ENCODE results near the gene FAM117B.
A peak's percentile ranks its signal among the peaks of the same experiment; 100 is the strongest.
"Not testable (repeated sequence)": the region's sequence is repeated elsewhere in the genome, so short reads cannot be mapped to it uniquely, and the experiment has no call there.

FAM117B gene

GRCh38 chr2:202695166-202695565 is 60.4 kb downstream of the FAM117B start:
- Mint-ChIP-seq H3K4me1 (ENCODE audit: low read depth) (peaks cover 15% of the 10 kb centered on the region), H3K27me3 (ENCODE audit: low read depth) (no peaks in the 10 kb centered on the region), H3K9me3 (peaks cover 4% of the 10 kb centered on the region), H3K4me3 (no peak overlapping the region), H3K27ac (no peak overlapping the region), H3K36me3 (ENCODE audit: low read depth) (peaks cover 16% of the 10 kb centered on the region)
- no peak for DNase-seq (ENCODE audit: low spot score)

GRCh38 chr2:202700075-202700901 is 65.5 kb downstream of the FAM117B start:
- peaks cover 30% of the 10 kb centered on the region for H3K4me1 Mint-ChIP-seq (ENCODE audit: low read depth)
- DNase-seq (ENCODE audit: low spot score) = peak; percentile 24
- H3K4me3 Mint-ChIP-seq = peak overlapping the region; percentile 64
- peaks cover 19% of the 10 kb centered on the region for H3K36me3 Mint-ChIP-seq (ENCODE audit: low read depth)
- peaks cover 10% of the 10 kb centered on the region for H3K9me3 Mint-ChIP-seq
- peak overlapping the region; percentile 92 for H3K27ac Mint-ChIP-seq
- H3K27me3 Mint-ChIP-seq (ENCODE audit: low read depth) = no peaks in the 10 kb centered on the region

- Mint-ChIP-seq H3K9me3 (peaks cover 10% of the 10 kb centered on the region), H3K27me3 (ENCODE audit: low read depth) (no peaks in the 10 kb centered on the region), H3K36me3 (ENCODE audit: low read depth) (peaks cover 11% of the 10 kb centered on the region), H3K4me1 (ENCODE audit: low read depth) (peaks cover 39% of the 10 kb centered on the region), H3K4me3 (no peak overlapping the region), H3K27ac (peak overlapping the region; percentile 76)
- DNase-seq (ENCODE audit: low spot score) = no peak
These were observed 68.3 kb downstream of the FAM117B start for GRCh38 chr2:202703091-202703490.

GRCh38 chr2:202704248-202704647 is 69.5 kb downstream of the FAM117B start:
- DNase-seq (ENCODE audit: low spot score) = no peak
- no peak overlapping the region for H3K4me3 Mint-ChIP-seq
- no peak overlapping the region for H3K27ac Mint-ChIP-seq
- peaks cover 39% of the 10 kb centered on the region for H3K4me1 Mint-ChIP-seq (ENCODE audit: low read depth)
- peaks cover 16% of the 10 kb centered on the region for H3K36me3 Mint-ChIP-seq (ENCODE audit: low read depth)
- H3K27me3 Mint-ChIP-seq (ENCODE audit: low read depth) = no peaks in the 10 kb centered on the region
- peaks cover 10% of the 10 kb centered on the region for H3K9me3 Mint-ChIP-seq

- Mint-ChIP-seq H3K4me3 (peak overlapping the region; percentile 47), H3K27ac (peak overlapping the region; percentile 43), H3K36me3 (ENCODE audit: low read depth) (peaks cover 12% of the 10 kb centered on the region)
These were observed 70.8 kb downstream of the FAM117B start for GRCh38 chr2:202705446-202706020.

GRCh38 chr2:202714971-202715935 is 80.5 kb downstream of the FAM117B start:
- not testable (repeated sequence) for H3K4me3 Mint-ChIP-seq; DNase-seq (ENCODE audit: low spot score); H3K27me3 Mint-ChIP-seq (ENCODE audit: low read depth); H3K27ac Mint-ChIP-seq; H3K4me1 Mint-ChIP-seq (ENCODE audit: low read depth)
- peaks cover 37% of the 10 kb centered on the region for H3K36me3 Mint-ChIP-seq (ENCODE audit: low read depth)
- H3K9me3 Mint-ChIP-seq = peaks cover 44% of the 10 kb centered on the region

More at GRCh38 chr2:202705446-202706020, 70.8 kb downstream of the FAM117B start:
- Mint-ChIP-seq H3K27me3 (ENCODE audit: low read depth) (no peaks in the 10 kb centered on the region), H3K9me3 (peaks cover 7% of the 10 kb centered on the region), H3K4me1 (ENCODE audit: low read depth) (peaks cover 30% of the 10 kb centered on the region)
- no peak for DNase-seq (ENCODE audit: low spot score)

GRCh38 chr2:202716114-202716718 is 81.4 kb downstream of the FAM117B start:
- Mint-ChIP-seq H3K27me3 (ENCODE audit: low read depth) (no peaks in the 10 kb centered on the region), H3K9me3 (peaks cover 36% of the 10 kb centered on the region), H3K4me1 (ENCODE audit: low read depth) (no peaks in the 10 kb centered on the region), H3K36me3 (ENCODE audit: low read depth) (peaks cover 35% of the 10 kb centered on the region), H3K4me3 (no peak overlapping the region), H3K27ac (no peak overlapping the region)
- no peak for DNase-seq (ENCODE audit: low spot score)

- no peak for DNase-seq (ENCODE audit: low spot score)
- H3K27me3 Mint-ChIP-seq (ENCODE audit: low read depth) = no peaks in the 10 kb centered on the region
These were observed 82.3 kb downstream of the FAM117B start for GRCh38 chr2:202716953-202717597.

GRCh38 chr2:202717598-202718310 is 83.0 kb downstream of the FAM117B start:
- no peak overlapping the region for H3K4me3 Mint-ChIP-seq
- DNase-seq (ENCODE audit: low spot score) = no peak
- no peaks in the 10 kb centered on the region for H3K27me3 Mint-ChIP-seq (ENCODE audit: low read depth)
- no peaks in the 10 kb centered on the region for H3K4me1 Mint-ChIP-seq (ENCODE audit: low read depth)
- H3K27ac Mint-ChIP-seq = no peak overlapping the region
- peaks cover 21% of the 10 kb centered on the region for H3K9me3 Mint-ChIP-seq
- H3K36me3 Mint-ChIP-seq (ENCODE audit: low read depth) = peaks cover 20% of the 10 kb centered on the region

More at GRCh38 chr2:202716953-202717597, 82.3 kb downstream of the FAM117B start:
- H3K4me3 Mint-ChIP-seq = no peak overlapping the region
- H3K27ac Mint-ChIP-seq = no peak overlapping the region
- peaks cover 27% of the 10 kb centered on the region for H3K36me3 Mint-ChIP-seq (ENCODE audit: low read depth)
- no peaks in the 10 kb centered on the region for H3K4me1 Mint-ChIP-seq (ENCODE audit: low read depth)
- peaks cover 27% of the 10 kb centered on the region for H3K9me3 Mint-ChIP-seq

- H3K4me1 Mint-ChIP-seq (ENCODE audit: low read depth) = no peaks in the 10 kb centered on the region
- no peak overlapping the region for H3K4me3 Mint-ChIP-seq
- peaks cover 12% of the 10 kb centered on the region for H3K9me3 Mint-ChIP-seq
- no peak overlapping the region for H3K27ac Mint-ChIP-seq
- DNase-seq (ENCODE audit: low spot score) = no peak
- no peaks in the 10 kb centered on the region for H3K27me3 Mint-ChIP-seq (ENCODE audit: low read depth)
- peaks cover 16% of the 10 kb centered on the region for H3K36me3 Mint-ChIP-seq (ENCODE audit: low read depth)
These were observed 83.8 kb downstream of the FAM117B start for GRCh38 chr2:202718614-202719013.

- no peaks in the 10 kb centered on the region for H3K27me3 Mint-ChIP-seq (ENCODE audit: low read depth)
- peaks cover 16% of the 10 kb centered on the region for H3K36me3 Mint-ChIP-seq (ENCODE audit: low read depth)
- H3K27ac Mint-ChIP-seq = no peak overlapping the region
- no peak overlapping the region for H3K4me3 Mint-ChIP-seq
- H3K9me3 Mint-ChIP-seq = peaks cover 12% of the 10 kb centered on the region
- H3K4me1 Mint-ChIP-seq (ENCODE audit: low read depth) = no peaks in the 10 kb centered on the region
- no peak for DNase-seq (ENCODE audit: low spot score)
These were observed 85.5 kb downstream of the FAM117B start for GRCh38 chr2:202720226-202720625.

- DNase-seq (ENCODE audit: low spot score) = no peak
- no peak overlapping the region for H3K4me3 Mint-ChIP-seq
These were observed 86.9 kb downstream of the FAM117B start for GRCh38 chr2:202721621-202722020.

More at GRCh38 chr2:202721621-202722020, 86.9 kb downstream of the FAM117B start:
- H3K4me1 Mint-ChIP-seq (ENCODE audit: low read depth) = no peaks in the 10 kb centered on the region
- peaks cover 5% of the 10 kb centered on the region for H3K9me3 Mint-ChIP-seq
- H3K36me3 Mint-ChIP-seq (ENCODE audit: low read depth) = peaks cover 10% of the 10 kb centered on the region
- H3K27ac Mint-ChIP-seq = no peak overlapping the region
- no peaks in the 10 kb centered on the region for H3K27me3 Mint-ChIP-seq (ENCODE audit: low read depth)

Measured in T-helper 2 cell treated with Interferon-gamma antibody and Interleukin-4, amounts not matched to agents 5 μg/mL and 100 μg/mL, for 36 hours (primary cell).